ENCODE data around the gene CREB3L1. TPM values are rescaled to one million over a fixed set of nuclear protein-coding genes. Genes with fewer than 3 reads are reported as not detected.
A peak's percentile ranks its signal among the peaks of the same experiment; 100 is the strongest.

The CREB3L1 gene
- total RNA-seq, 1 donor from 2014 or later: 0.43 TPM

- peak overlapping the region; percentile 90 for H3K27ac Mint-ChIP-seq
- DNase-seq (ENCODE audit: low spot score): peak; percentile 67
- peak overlapping the region; percentile 19 for H3K27ac ChIP-seq
- H3F3A ChIP-seq (ENCODE audit: low read depth): peaks cover 50% of the 10 kb centered on the region
- H3K36me3 ChIP-seq: no peaks in the 10 kb centered on the region
- peaks cover 18% of the 10 kb centered on the region for H3K27me3 Mint-ChIP-seq (ENCODE audit: insufficient read depth, low read depth)
- H3K4me1 Mint-ChIP-seq: peaks cover 71% of the 10 kb centered on the region
- TF ChIP-seq EZH2 (IDR thresholded peaks at IDR 0.05) (no peak), EZH2phosphoT487 (IDR thresholded peaks at IDR 0.05) (no peak)
- TF ChIP-seq, protein P1, sequence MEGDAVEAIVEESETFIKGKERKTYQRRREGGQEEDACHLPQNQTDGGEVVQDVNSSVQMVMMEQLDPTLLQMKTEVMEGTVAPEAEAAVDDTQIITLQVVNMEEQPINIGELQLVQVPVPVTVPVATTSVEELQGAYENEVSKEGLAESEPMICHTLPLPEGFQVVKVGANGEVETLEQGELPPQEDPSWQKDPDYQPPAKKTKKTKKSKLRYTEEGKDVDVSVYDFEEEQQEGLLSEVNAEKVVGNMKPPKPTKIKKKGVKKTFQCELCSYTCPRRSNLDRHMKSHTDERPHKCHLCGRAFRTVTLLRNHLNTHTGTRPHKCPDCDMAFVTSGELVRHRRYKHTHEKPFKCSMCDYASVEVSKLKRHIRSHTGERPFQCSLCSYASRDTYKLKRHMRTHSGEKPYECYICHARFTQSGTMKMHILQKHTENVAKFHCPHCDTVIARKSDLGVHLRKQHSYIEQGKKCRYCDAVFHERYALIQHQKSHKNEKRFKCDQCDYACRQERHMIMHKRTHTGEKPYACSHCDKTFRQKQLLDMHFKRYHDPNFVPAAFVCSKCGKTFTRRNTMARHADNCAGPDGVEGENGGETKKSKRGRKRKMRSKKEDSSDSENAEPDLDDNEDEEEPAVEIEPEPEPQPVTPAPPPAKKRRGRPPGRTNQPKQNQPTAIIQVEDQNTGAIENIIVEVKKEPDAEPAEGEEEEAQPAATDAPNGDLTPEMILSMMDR (IDR thresholded peaks at IDR 0.05): no peak
- H3K9me3 Mint-ChIP-seq: no peaks in the 10 kb centered on the region
- peaks cover 38% of the 10 kb centered on the region for H3K4me1 ChIP-seq
- no peaks in the 10 kb centered on the region for H4K20me1 ChIP-seq (ENCODE audit: low read depth)
- peak overlapping the region; percentile 96 for H2AFZ ChIP-seq (replicated peaks)
- no peak overlapping the region for H3K9ac ChIP-seq
- H3K4me3 ChIP-seq: peak overlapping the region; percentile 34
- H3K36me3 Mint-ChIP-seq: no peaks in the 10 kb centered on the region
- no peaks in the 10 kb centered on the region for H3K79me2 ChIP-seq (ENCODE audit: low read depth)
- no peaks in the 10 kb centered on the region for H3K9me3 ChIP-seq (ENCODE audit: low read depth)
- H3K4me2 ChIP-seq: peak overlapping the region; percentile 73
- peak overlapping the region; percentile 55 for H3K4me3 Mint-ChIP-seq
- peaks cover 8% of the 10 kb centered on the region for H3K27me3 ChIP-seq
Measured at GRCh38 chr11:46338988-46339666, 61.7 kb downstream of the CREB3L1 start.

DNA sequence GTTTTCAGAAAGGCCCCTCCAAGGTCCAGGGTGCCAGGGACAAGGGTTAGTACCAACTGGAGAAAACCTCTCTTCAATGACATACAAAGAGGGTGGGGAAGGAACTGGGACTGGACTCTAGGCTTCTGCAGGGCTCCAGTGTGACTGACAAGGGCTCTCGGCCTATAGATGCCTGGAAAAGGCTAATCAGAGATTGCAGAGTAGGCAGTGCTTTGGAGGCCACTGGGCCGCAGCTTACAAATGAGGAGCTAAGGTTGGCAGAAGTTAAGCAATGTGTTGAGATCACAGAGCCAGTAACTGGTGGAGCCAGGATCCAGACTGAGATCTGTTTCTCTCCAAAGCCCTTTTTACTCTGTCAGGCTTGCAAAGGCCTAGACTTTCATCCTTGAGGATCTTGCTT lies 62.4 kb downstream of the CREB3L1 start:
- TF ChIP-seq EZH2 (IDR thresholded peaks at IDR 0.05) (no peak), EZH2phosphoT487 (IDR thresholded peaks at IDR 0.05) (no peak)
- TF ChIP-seq, protein P1 (IDR thresholded peaks at IDR 0.05): no peak
- Histone ChIP-seq H4K20me1 (ENCODE audit: low read depth) (no peaks in the 10 kb centered on the region), H3K9me3 (ENCODE audit: low read depth) (no peaks in the 10 kb centered on the region), H3K27ac (no peak overlapping the region), H3K79me2 (ENCODE audit: low read depth) (no peaks in the 10 kb centered on the region), H3K4me1 (peaks cover 39% of the 10 kb centered on the region), H3K9ac (no peak overlapping the region), H2AFZ (replicated peaks) (peak overlapping the region; percentile 96), H3K4me2 (peak overlapping the region; percentile 73), H3F3A (ENCODE audit: low read depth) (peaks cover 50% of the 10 kb centered on the region), H3K27me3 (peaks cover 1% of the 10 kb centered on the region), H3K4me3 (no peak overlapping the region), H3K36me3 (no peaks in the 10 kb centered on the region)
- no peak for DNase-seq (ENCODE audit: low spot score)
- peaks cover 12% of the 10 kb centered on the region for H3K27me3 Mint-ChIP-seq (ENCODE audit: insufficient read depth, low read depth)
- peaks cover 71% of the 10 kb centered on the region for H3K4me1 Mint-ChIP-seq
- peak overlapping the region; percentile 55 for H3K4me3 Mint-ChIP-seq
- no peaks in the 10 kb centered on the region for H3K9me3 Mint-ChIP-seq
- H3K27ac Mint-ChIP-seq: peak overlapping the region; percentile 90
- H3K36me3 Mint-ChIP-seq: no peaks in the 10 kb centered on the region

- H3K79me2 ChIP-seq (ENCODE audit: low read depth): no peaks in the 10 kb centered on the region
- H3K4me2 ChIP-seq: no peak overlapping the region
- Mint-ChIP-seq H3K27ac (no peak overlapping the region), H3K9me3 (no peaks in the 10 kb centered on the region), H3K4me1 (peaks cover 66% of the 10 kb centered on the region), H3K36me3 (no peaks in the 10 kb centered on the region), H3K27me3 (ENCODE audit: insufficient read depth, low read depth) (peaks cover 13% of the 10 kb centered on the region), H3K4me3 (no peak overlapping the region)
- TF ChIP-seq, protein P1 (IDR thresholded peaks at IDR 0.05): no peak
- TF ChIP-seq EZH2 (IDR thresholded peaks at IDR 0.05) (no peak), EZH2phosphoT487 (IDR thresholded peaks at IDR 0.05) (no peak)
- peaks cover 39% of the 10 kb centered on the region for H3K4me1 ChIP-seq
- H3K9me3 ChIP-seq (ENCODE audit: low read depth): no peaks in the 10 kb centered on the region
- H3K36me3 ChIP-seq: no peaks in the 10 kb centered on the region
- H4K20me1 ChIP-seq (ENCODE audit: low read depth): no peaks in the 10 kb centered on the region
- no peak overlapping the region for H2AFZ ChIP-seq (replicated peaks)
- peaks cover 6% of the 10 kb centered on the region for H3K27me3 ChIP-seq
- DNase-seq (ENCODE audit: low spot score): no peak
- H3K4me3 ChIP-seq: no peak overlapping the region
- no peak overlapping the region for H3K27ac ChIP-seq
- H3F3A ChIP-seq (ENCODE audit: low read depth): peaks cover 42% of the 10 kb centered on the region
- H3K9ac ChIP-seq: no peak overlapping the region
Measured at GRCh38 chr11:46341454-46341853, 64.0 kb downstream of the CREB3L1 start.
